ENCODE results near the gene HEY2. TPM values are rescaled to one million over a fixed set of nuclear protein-coding genes. Genes with fewer than 3 reads are reported as not detected.

HEY2 gene
- total RNA-seq, 1 donor from 2014 or later: 2.1 TPM

DNA sequence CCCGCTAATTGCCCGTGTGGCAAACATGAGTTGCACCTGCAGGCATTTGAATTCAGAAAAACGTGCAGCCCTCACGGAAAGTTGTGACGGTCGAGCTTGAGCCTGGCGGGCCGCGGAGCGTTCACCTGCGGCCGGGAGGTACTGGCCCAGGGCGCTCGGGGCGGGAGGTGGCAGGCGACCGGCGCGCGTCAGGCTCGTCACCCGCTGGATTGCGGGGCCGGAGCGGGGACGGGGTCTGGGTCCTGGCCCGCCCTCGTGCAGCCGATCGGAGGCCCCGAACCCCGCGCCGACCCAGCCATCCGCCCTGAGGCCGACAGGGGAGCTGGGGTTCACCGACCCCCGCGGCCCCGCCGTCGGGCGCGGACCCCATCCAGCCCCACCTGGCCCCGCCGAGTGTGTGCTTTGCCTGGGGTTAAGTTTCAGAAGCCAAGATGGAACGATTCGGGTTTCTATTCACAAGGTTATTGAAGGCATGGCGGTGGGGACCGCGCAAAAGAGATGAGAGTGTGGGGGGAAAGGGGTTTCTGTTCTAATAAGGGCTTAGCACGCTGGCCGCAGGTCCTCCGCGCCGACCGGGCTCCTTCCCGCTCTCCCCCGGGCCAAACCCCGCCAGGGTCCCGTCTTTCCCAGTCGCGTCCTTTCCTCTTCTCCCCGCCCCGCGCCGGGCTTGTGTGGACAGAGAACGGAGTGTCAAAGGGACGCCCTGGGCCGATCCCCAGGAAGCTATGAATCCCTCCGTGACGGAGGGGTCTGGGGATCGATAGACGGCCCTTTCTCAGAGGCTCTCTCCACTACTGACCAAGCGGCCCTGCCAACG lies 1.6 kb upstream of the HEY2 start:
- H3K27ac Mint-ChIP-seq (ENCODE audit: unreplicated experiment): no peak overlapping the region
- H3K4me1 Mint-ChIP-seq (ENCODE audit: low read depth, unreplicated experiment): peaks cover 7% of the 10 kb centered on the region
- H3K4me3 Mint-ChIP-seq (ENCODE audit: unreplicated experiment): peak overlapping the region; percentile 91
- DNase-seq: peak; percentile 67
- H3K36me3 Mint-ChIP-seq (ENCODE audit: unreplicated experiment): no peaks in the 10 kb centered on the region
- peaks cover 10% of the 10 kb centered on the region for H3K27me3 Mint-ChIP-seq (ENCODE audit: unreplicated experiment)
- peaks cover 4% of the 10 kb centered on the region for H3K9me3 Mint-ChIP-seq (ENCODE audit: unreplicated experiment)
- TF ChIP-seq, protein P1, sequence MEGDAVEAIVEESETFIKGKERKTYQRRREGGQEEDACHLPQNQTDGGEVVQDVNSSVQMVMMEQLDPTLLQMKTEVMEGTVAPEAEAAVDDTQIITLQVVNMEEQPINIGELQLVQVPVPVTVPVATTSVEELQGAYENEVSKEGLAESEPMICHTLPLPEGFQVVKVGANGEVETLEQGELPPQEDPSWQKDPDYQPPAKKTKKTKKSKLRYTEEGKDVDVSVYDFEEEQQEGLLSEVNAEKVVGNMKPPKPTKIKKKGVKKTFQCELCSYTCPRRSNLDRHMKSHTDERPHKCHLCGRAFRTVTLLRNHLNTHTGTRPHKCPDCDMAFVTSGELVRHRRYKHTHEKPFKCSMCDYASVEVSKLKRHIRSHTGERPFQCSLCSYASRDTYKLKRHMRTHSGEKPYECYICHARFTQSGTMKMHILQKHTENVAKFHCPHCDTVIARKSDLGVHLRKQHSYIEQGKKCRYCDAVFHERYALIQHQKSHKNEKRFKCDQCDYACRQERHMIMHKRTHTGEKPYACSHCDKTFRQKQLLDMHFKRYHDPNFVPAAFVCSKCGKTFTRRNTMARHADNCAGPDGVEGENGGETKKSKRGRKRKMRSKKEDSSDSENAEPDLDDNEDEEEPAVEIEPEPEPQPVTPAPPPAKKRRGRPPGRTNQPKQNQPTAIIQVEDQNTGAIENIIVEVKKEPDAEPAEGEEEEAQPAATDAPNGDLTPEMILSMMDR (IDR thresholded peaks at IDR 0.05; ENCODE audit: partially characterized antibody, unreplicated experiment): peak; percentile 8

DNA sequence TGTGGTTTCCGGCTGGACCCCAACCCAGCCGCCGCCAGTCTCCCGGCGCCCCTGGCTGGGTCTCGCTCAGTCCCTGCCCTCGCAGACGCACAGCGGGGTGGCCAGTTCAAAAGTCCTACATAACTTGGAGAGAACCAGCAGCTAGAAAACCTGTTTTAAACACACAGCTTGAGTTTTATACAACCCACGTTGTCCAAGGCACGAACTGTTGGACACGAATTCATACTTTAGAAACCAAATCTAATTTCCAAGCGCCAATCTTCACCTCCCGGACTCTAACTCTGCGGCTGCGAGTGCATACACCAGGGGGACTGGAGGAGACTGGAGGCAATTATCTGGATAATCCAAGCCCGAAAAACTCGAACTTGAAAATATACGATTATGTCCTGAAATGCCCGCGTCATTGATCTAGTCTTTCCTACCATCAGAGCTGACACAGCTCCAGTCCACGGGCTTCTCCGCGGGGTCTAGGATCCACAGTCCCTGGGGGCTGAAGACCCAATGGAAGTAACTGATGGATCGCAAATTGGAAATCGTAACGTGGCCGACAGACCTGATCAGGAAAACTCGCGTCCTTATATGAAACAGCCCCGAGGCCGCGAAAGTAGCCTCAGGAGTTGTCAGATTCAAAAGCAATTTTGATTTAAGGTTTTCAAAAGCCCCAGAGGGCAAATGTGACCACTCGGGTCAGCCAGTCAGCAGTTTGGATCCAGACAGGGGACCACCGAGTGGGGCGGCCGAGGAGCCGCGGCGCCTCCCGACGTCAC lies 843 bp upstream of the HEY2 start:
- Mint-ChIP-seq H3K4me3 (ENCODE audit: unreplicated experiment) (peak overlapping the region; percentile 90), H3K9me3 (ENCODE audit: unreplicated experiment) (peaks cover 4% of the 10 kb centered on the region), H3K4me1 (ENCODE audit: low read depth, unreplicated experiment) (peaks cover 7% of the 10 kb centered on the region), H3K27ac (ENCODE audit: unreplicated experiment) (no peak overlapping the region), H3K27me3 (ENCODE audit: unreplicated experiment) (peaks cover 10% of the 10 kb centered on the region), H3K36me3 (ENCODE audit: unreplicated experiment) (no peaks in the 10 kb centered on the region)
- TF ChIP-seq, protein P1 (IDR thresholded peaks at IDR 0.05; ENCODE audit: partially characterized antibody, unreplicated experiment): no peak
- no peak for DNase-seq

DNA sequence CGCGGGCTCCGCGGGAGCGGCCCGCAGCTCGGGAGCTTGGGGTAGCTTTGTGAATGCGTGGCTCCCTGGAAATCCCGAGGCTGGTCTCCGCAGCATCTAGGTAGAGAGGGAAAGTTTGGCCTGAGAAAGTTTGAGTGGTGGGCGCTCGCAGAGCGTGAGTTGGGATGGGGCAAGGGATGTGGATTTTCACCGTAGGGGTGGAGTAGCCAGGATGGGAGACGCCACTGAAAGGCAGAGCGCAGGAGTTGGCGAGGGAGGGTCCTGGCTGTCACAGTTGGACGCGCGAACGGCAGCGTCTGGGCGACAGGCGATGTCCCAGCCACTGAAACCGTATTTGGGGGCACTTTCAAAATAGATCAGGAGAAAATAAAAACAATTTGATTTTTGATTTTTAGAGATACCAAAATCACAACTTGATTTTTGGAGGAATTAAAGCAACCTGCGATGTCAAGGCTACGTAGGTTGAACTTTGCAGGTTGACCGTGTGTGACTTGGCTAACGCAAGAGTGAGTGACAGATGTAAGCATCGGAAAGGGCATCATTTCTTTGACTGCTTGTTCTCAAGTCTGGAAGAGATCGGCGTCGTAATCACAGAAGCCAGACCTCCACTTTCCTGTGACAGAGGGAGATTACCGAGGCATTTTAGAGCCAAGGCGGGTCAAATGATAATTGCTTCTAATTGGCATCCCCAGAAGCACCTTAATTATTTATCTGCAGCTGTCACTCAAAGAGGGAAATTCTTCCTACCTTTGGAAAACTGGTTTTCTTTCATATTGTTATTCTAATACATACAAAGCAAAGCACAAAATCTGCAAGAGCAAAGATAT lies 646 bp downstream of the HEY2 start:
- Mint-ChIP-seq H3K4me3 (ENCODE audit: unreplicated experiment) (peak overlapping the region; percentile 98), H3K9me3 (ENCODE audit: unreplicated experiment) (peaks cover 4% of the 10 kb centered on the region), H3K36me3 (ENCODE audit: unreplicated experiment) (no peaks in the 10 kb centered on the region), H3K27ac (ENCODE audit: unreplicated experiment) (peak overlapping the region; percentile 78), H3K4me1 (ENCODE audit: low read depth, unreplicated experiment) (peaks cover 7% of the 10 kb centered on the region), H3K27me3 (ENCODE audit: unreplicated experiment) (peaks cover 10% of the 10 kb centered on the region)
- peak; percentile 45 for DNase-seq
- TF ChIP-seq, protein P1 (IDR thresholded peaks at IDR 0.05; ENCODE audit: partially characterized antibody, unreplicated experiment): no peak

GRCh38 chr6:125750692-125751333 lies 1.4 kb downstream of the HEY2 start:
- Mint-ChIP-seq H3K36me3 (ENCODE audit: unreplicated experiment) (no peaks in the 10 kb centered on the region), H3K27me3 (ENCODE audit: unreplicated experiment) (peaks cover 10% of the 10 kb centered on the region), H3K4me3 (ENCODE audit: unreplicated experiment) (peak overlapping the region; percentile 98), H3K27ac (ENCODE audit: unreplicated experiment) (peak overlapping the region; percentile 25), H3K4me1 (ENCODE audit: low read depth, unreplicated experiment) (peaks cover 7% of the 10 kb centered on the region), H3K9me3 (ENCODE audit: unreplicated experiment) (peaks cover 4% of the 10 kb centered on the region)
- TF ChIP-seq, protein P1 (IDR thresholded peaks at IDR 0.05; ENCODE audit: partially characterized antibody, unreplicated experiment): no peak
- DNase-seq: no peak
